Testis (tissue), 3 donors: ENCODE results near the gene BRPF1. TPM values are rescaled to one million over a fixed set of nuclear protein-coding genes. Genes with fewer than 3 reads are reported as not detected.
A peak's percentile ranks its signal among the peaks of the same experiment; 100 is the strongest.

ENCODE experiments used
- DNase-seq: peaks from one replicate; pipeline ENCODE4 v3.0.0-alpha.2; 2019
- H3K27ac ChIP-seq, 2 donors: fragments of 200-600 bp; sonication (generic); one replicate each; pipeline ENCODE4 v1.5.1; 2019
- H3K27me3 ChIP-seq: fragments of 200-600 bp; sonication (generic); one replicate; pipeline ENCODE4 v1.5.1; 2019
- H3K36me3 ChIP-seq: fragments of 200-600 bp; sonication (generic); one replicate; pipeline ENCODE4 v1.5.1; 2017; ENCODE audit warnings: low read depth; ENCODE audit errors: missing control alignments
- H3K4me1 ChIP-seq: fragments of 200-600 bp; sonication (generic); one replicate; pipeline ENCODE4 v1.5.1; 2019
- H3K4me3 ChIP-seq, 2 donors: fragments of 200-600 bp; sonication (generic); one replicate each; pipeline ENCODE4 v1.5.1; 2017 to 2019
- H3K9me3 ChIP-seq: fragments of 200-600 bp; sonication (generic); one replicate; pipeline ENCODE4 v1.5.1; 2017
- POLR2A ChIP-seq: fragments of 450-650 bp; IDR thresholded peaks from one replicate; pipeline ENCODE4 v1.6.1; 2017; ENCODE audit warnings: antibody characterized with exemption, mild to moderate bottlenecking, moderate library complexity
- WGBS, 2 donors: methylation state at CpG; one replicate each; pipeline ENCODE4 v1.1.5; 2018; 5-methylcytosine and 5-hydroxymethylcytosine counted together
- intact Hi-C: fragments of 100-400 bp; cut with DNase I; formaldehyde crosslinking; loops from one replicate; pipeline ENCODE4 v1.15.1; 2023; ENCODE audit warnings: low total_unique reads
- polyA plus RNA-seq: library from polyadenylated mRNA; stranded (reverse); fragments of 350-450 nt; fragmentation: Illumina TruSeq; extraction: RNeasy Lipid Tissue Mini Kit (QIAGEN cat#74804); gene quantifications from one replicate; pipeline ENCODE4 v1.2.3, GENCODE V29; 2014; ENCODE audit warnings: low read depth, low replicate concordance; ENCODE audit not compliant: insufficient read depth
- total RNA-seq, 2 donors: library from RNA; depleted of rRNA; stranded (reverse); fragments of >200 nt; gene quantifications; one replicate each; pipeline ENCODE4 v1.2.3, GENCODE V29; 2016
- TF ChIP-seq, protein P1 (sequence below), 3 experiments: fragments of 450-650 bp in 2 of 3; fragments of 200-600 bp in 1 of 3; sonication (generic) in 1 of 3; IDR thresholded peaks; one replicate each; pipeline ENCODE4 v1.5.1; 2016 to 2019; ENCODE audit warnings: antibody characterized with exemption in 3 of 3, mild to moderate bottlenecking in 2 of 3, moderate library complexity in 1 of 3

The BRPF1 gene
- total and polyA plus RNA-seq, 3 donors from 2014 or later = 47.4 to 58.4 (median 55.1) TPM

GRCh38 chr3:9703736-9704346, 27.7 kb upstream of the BRPF1 start, which contains the start of gene CPNE9:
Gene CPNE9 (plus strand): TSS chr3:9703833. CDS start chr3:9703997, 164 bp downstream.
- WGBS, 2 donors = 2 to 3% methylated on average over 13 to 48 of the region's 56 CpGs
- Histone ChIP-seq H3K36me3 (no peaks in the 10 kb centered on the region), H3K9me3 (no peaks in the 10 kb centered on the region), H3K4me3 (peak within 1 kb of the TSS; percentile 6 to 29), H3K4me1 (no peaks in the 10 kb centered on the region), H3K27ac (no peak within 1 kb of the TSS), H3K27me3 (no peaks in the 10 kb centered on the region)
- intact Hi-C loops = no loop called here
- TF ChIP-seq, protein P1, sequence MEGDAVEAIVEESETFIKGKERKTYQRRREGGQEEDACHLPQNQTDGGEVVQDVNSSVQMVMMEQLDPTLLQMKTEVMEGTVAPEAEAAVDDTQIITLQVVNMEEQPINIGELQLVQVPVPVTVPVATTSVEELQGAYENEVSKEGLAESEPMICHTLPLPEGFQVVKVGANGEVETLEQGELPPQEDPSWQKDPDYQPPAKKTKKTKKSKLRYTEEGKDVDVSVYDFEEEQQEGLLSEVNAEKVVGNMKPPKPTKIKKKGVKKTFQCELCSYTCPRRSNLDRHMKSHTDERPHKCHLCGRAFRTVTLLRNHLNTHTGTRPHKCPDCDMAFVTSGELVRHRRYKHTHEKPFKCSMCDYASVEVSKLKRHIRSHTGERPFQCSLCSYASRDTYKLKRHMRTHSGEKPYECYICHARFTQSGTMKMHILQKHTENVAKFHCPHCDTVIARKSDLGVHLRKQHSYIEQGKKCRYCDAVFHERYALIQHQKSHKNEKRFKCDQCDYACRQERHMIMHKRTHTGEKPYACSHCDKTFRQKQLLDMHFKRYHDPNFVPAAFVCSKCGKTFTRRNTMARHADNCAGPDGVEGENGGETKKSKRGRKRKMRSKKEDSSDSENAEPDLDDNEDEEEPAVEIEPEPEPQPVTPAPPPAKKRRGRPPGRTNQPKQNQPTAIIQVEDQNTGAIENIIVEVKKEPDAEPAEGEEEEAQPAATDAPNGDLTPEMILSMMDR (IDR thresholded peaks at IDR 0.05) = no peak
- TF ChIP-seq POLR2A = no peak
- no peak for DNase-seq

- no peak overlapping the region for H3K27ac ChIP-seq
- H3K4me1 ChIP-seq = no peaks in the 10 kb centered on the region
- no peaks in the 10 kb centered on the region for H3K36me3 ChIP-seq
- TF ChIP-seq, protein P1 (IDR thresholded peaks at IDR 0.05) = no peak
- TF ChIP-seq POLR2A = no peak
- DNase-seq = peak; percentile 51
- 2% methylated on average over 19 to 61 of the region's 62 CpGs for WGBS, 2 donors
- H3K9me3 ChIP-seq = no peaks in the 10 kb centered on the region
- no peaks in the 10 kb centered on the region for H3K27me3 ChIP-seq
- intact Hi-C loops = no loop called here
- peak overlapping the region; percentile 6 to 29 for H3K4me3 ChIP-seq
Measured at GRCh38 chr3:9704347-9705322, 26.9 kb upstream of the BRPF1 start.

GRCh38 chr3:9710174-9710739, 21.3 kb upstream of the BRPF1 start:
- WGBS, 2 donors = 83 to 91% methylated on average over 3 of the region's 3 CpGs
- Histone ChIP-seq H3K27me3 (no peaks in the 10 kb centered on the region), H3K4me1 (no peaks in the 10 kb centered on the region), H3K4me3 (no peak overlapping the region), H3K9me3 (no peaks in the 10 kb centered on the region), H3K36me3 (no peaks in the 10 kb centered on the region), H3K27ac (no peak overlapping the region)
- TF ChIP-seq POLR2A = no peak
- TF ChIP-seq, protein P1 (IDR thresholded peaks at IDR 0.05) = no peak
- DNase-seq = no peak
- intact Hi-C loops = no loop called here

DNA sequence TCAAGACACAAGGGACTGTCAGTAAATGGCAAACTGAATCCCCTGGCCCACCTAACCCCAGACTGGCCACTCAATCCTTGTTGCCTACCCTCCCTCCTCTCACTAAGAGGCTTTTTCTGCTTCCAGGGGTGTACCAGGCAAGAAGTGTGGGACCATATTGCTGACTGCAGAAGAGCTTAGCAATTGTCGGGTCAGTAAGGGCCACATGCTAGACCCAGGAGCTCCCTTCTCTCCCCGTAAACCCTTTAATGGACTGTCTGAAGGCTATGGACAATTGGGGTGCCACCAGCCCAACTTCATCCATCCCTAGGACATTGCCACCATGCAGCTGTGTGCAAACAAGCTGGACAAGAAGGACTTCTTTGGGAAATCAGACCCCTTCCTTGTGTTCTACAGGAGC, 19.1 kb upstream of the BRPF1 start:
- intact Hi-C loops = no loop called here
- no peak for TF ChIP-seq POLR2A
- TF ChIP-seq, protein P1 (IDR thresholded peaks at IDR 0.05) = no peak

More for the DNA sequence above, 19.1 kb upstream of the BRPF1 start:
- H3K27me3 ChIP-seq = no peaks in the 10 kb centered on the region
- DNase-seq = no peak
- no peaks in the 10 kb centered on the region for H3K9me3 ChIP-seq
- WGBS, 2 donors = 92 to 100% methylated on average over 1 to 2 of the region's 2 CpGs
- no peaks in the 10 kb centered on the region for H3K36me3 ChIP-seq
- no peak overlapping the region for H3K27ac ChIP-seq
- H3K4me1 ChIP-seq = no peaks in the 10 kb centered on the region
- no peak overlapping the region for H3K4me3 ChIP-seq
